K562 (cell line): ENCODE data around the gene MYL12A. TPM values are rescaled to one million over a fixed set of nuclear protein-coding genes. Genes with fewer than 3 reads are reported as not detected.

Experiments used
- CREB1 ChIP-seq, 2 experiments: sonication (generic) in 1 of 2; formaldehyde crosslinking in 1 of 2; IDR thresholded peaks; 2 replicates each; pipeline versions ENCODE4 v1.6.1 to v1.8.0; 2012 to 2022; ENCODE audit warnings: inconsistent platforms in 1 of 2, mild to moderate bottlenecking in 1 of 2, missing genetic modification reagents in 1 of 2, moderate library complexity in 1 of 2
- E2F3 ChIP-seq: fragments of 250-450 bp; sonication (Bioruptor Pico); IDR thresholded peaks from 2 replicates; pipeline ENCODE4 v1.4.0; 2020; ENCODE audit warnings: mild to moderate bottlenecking
- EGR1 ChIP-seq: fragments of 450-650 bp; conservative IDR thresholded peaks from 2 replicates; pipeline ENCODE4 v1.6.1; 2017; ENCODE audit warnings: mild to moderate bottlenecking
- FOSL1 ChIP-seq: fragments of 200-800 bp; sonication (Bioruptor generic); conservative IDR thresholded peaks from 2 replicates; pipeline ENCODE4 v1.6.1; 2016; ENCODE audit warnings: missing genetic modification characterization, missing compliant biosample characterization
- JUNB ChIP-seq: fragments of 450-650 bp; formaldehyde crosslinking; conservative IDR thresholded peaks from 2 replicates; pipeline ENCODE4 v1.4.0; 2020; ENCODE audit warnings: mild to moderate bottlenecking
- POU5F1 ChIP-seq: fragments of 150-350 bp; IDR thresholded peaks from 2 replicates; pipeline ENCODE4 v1.6.1; 2014; ENCODE audit warnings: borderline replicate concordance, low read length, low read depth, mild to moderate bottlenecking; ENCODE audit not compliant: partially characterized antibody
- RBM14 ChIP-seq: fragments of 200-400 bp; formaldehyde crosslinking; IDR thresholded peaks from 2 replicates; pipeline ENCODE4 v1.6.1; 2018; ENCODE audit warnings: low read depth, mild to moderate bottlenecking, low read length, moderate library complexity, borderline replicate concordance; ENCODE audit not compliant: insufficient read depth
- ZNF124 ChIP-seq: sonication (generic); formaldehyde crosslinking; IDR thresholded peaks from 2 replicates; pipeline ENCODE4 v1.8.1; 2022; ENCODE audit warnings: missing genetic modification reagents
- ZNF695 ChIP-seq: fragments of 450-650 bp; formaldehyde crosslinking; IDR thresholded peaks from 2 replicates; pipeline ENCODE4 v1.4.0; 2020; ENCODE audit warnings: mild to moderate bottlenecking, moderate library complexity
- polyA plus RNA-seq, 8 experiments: library from polyadenylated mRNA; depleted of rRNA in 4 of 8; stranded (reverse) in 5 of 8; unstranded in 3 of 8; fragments of >200 nt; fragmentation: Nextera tagmentation in 2 of 8; fragmentation: Illumina TruSeq in 1 of 8; extraction: Ambion mirVana in 2 of 8; extraction: Trizol in 1 of 8; gene quantifications; 2 replicates each; pipeline versions ENCODE4 v1.2.1 to v1.2.3, GENCODE V29; 2011 to 2014; ENCODE audit warnings: inconsistent platforms in 1 of 8, missing spikeins in 1 of 8
- total RNA-seq, 7 experiments: library from RNA; depleted of rRNA in 6 of 7; stranded (reverse); fragments of >200 nt in 6 of 7; fragmentation: Illumina TruSeq in 2 of 7; extraction: Trizol in 2 of 7; gene quantifications; 2 replicates each; pipeline versions ENCODE4 v1.2.1 to v1.2.3, GENCODE V29; 2011 to 2021; ENCODE audit warnings: low replicate concordance in 1 of 7
- TF ChIP-seq, protein P1 (sequence below): sonication (generic); formaldehyde crosslinking; IDR thresholded peaks from 2 replicates; pipeline ENCODE4 v1.8.0; 2022; ENCODE audit warnings: mild to moderate bottlenecking, missing genetic modification reagents
- TF ChIP-seq, protein P2 (sequence below): fragments of 250-450 bp; sonication (Bioruptor Pico); IDR thresholded peaks from 2 replicates; pipeline ENCODE4 v1.8.0; 2022; ENCODE audit warnings: inconsistent platforms
- TF ChIP-seq, protein P3 (sequence below), 2 experiments: fragments of 200-800 bp in 1 of 2; sonication (Bioruptor generic) in 1 of 2; sonication (generic) in 1 of 2; formaldehyde crosslinking in 1 of 2; IDR thresholded peaks in 1 of 2; conservative IDR thresholded peaks in 1 of 2; 2 replicates each; pipeline versions ENCODE4 v1.5.0 to v1.6.1; 2016 to 2020; ENCODE audit warnings: missing compliant biosample characterization in 1 of 2, missing genetic modification characterization in 1 of 2, missing genetic modification reagents in 1 of 2
- TF ChIP-seq, protein P4 (sequence below): sonication (generic); formaldehyde crosslinking; IDR thresholded peaks from 2 replicates; pipeline ENCODE4 v1.8.0; 2023; ENCODE audit warnings: missing genetic modification reagents, mild to moderate bottlenecking, borderline replicate concordance

MYL12A gene
- total and polyA plus RNA-seq, 9 of the 15 experiments (the other 6 are each of a cell fraction or from before 2014, with no cell fraction given), result 308 to 1,031 (median 559) TPM

DNA sequence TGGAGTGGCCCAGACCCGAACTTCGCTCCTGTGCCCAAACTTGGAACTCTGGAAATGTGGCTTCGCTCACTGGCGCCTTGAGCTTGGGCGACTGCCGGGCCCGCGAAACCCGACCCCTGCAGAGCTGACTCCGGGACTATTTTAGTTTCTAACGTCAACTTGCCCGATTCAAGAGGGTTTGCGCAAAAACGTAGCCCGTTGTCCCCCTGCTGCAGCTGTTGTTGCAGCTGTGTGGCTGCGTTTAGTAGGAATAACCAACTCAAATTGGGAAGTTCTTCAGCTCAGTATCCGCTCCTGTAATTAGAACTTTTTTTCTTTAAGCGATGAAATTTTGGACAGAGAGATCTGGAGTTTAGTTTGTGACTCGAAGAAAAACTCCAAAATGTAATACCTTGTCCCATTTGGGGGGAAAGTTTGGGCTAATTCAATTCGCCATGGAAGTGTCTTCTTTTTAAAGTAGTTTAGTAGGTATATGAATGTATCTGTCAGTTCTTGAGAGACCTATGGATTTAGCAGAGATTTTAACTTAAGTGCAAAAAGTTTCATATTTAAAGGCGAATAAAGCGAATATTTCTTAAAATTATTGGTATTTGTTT is 559 bp downstream of the MYL12A start (continued):
- TF ChIP-seq, protein P1, sequence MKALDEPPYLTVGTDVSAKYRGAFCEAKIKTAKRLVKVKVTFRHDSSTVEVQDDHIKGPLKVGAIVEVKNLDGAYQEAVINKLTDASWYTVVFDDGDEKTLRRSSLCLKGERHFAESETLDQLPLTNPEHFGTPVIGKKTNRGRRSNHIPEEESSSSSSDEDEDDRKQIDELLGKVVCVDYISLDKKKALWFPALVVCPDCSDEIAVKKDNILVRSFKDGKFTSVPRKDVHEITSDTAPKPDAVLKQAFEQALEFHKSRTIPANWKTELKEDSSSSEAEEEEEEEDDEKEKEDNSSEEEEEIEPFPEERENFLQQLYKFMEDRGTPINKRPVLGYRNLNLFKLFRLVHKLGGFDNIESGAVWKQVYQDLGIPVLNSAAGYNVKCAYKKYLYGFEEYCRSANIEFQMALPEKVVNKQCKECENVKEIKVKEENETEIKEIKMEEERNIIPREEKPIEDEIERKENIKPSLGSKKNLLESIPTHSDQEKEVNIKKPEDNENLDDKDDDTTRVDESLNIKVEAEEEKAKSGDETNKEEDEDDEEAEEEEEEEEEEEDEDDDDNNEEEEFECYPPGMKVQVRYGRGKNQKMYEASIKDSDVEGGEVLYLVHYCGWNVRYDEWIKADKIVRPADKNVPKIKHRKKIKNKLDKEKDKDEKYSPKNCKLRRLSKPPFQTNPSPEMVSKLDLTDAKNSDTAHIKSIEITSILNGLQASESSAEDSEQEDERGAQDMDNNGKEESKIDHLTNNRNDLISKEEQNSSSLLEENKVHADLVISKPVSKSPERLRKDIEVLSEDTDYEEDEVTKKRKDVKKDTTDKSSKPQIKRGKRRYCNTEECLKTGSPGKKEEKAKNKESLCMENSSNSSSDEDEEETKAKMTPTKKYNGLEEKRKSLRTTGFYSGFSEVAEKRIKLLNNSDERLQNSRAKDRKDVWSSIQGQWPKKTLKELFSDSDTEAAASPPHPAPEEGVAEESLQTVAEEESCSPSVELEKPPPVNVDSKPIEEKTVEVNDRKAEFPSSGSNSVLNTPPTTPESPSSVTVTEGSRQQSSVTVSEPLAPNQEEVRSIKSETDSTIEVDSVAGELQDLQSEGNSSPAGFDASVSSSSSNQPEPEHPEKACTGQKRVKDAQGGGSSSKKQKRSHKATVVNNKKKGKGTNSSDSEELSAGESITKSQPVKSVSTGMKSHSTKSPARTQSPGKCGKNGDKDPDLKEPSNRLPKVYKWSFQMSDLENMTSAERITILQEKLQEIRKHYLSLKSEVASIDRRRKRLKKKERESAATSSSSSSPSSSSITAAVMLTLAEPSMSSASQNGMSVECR (CRISPR knock-in tag), result no peak
- TF ChIP-seq, protein P2, sequence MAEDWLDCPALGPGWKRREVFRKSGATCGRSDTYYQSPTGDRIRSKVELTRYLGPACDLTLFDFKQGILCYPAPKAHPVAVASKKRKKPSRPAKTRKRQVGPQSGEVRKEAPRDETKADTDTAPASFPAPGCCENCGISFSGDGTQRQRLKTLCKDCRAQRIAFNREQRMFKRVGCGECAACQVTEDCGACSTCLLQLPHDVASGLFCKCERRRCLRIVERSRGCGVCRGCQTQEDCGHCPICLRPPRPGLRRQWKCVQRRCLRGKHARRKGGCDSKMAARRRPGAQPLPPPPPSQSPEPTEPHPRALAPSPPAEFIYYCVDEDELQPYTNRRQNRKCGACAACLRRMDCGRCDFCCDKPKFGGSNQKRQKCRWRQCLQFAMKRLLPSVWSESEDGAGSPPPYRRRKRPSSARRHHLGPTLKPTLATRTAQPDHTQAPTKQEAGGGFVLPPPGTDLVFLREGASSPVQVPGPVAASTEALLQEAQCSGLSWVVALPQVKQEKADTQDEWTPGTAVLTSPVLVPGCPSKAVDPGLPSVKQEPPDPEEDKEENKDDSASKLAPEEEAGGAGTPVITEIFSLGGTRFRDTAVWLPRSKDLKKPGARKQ (CRISPR knock-in tag), result no peak
- TF ChIP-seq ZNF124 (no peak), CREB1 (IDR thresholded peaks at IDR 0.05) (no peak), CREB1 (CRISPR knock-in tag; IDR thresholded peaks at IDR 0.05) (no peak), EGR1 (no peak), POU5F1 (no peak), ZNF695 (CRISPR knock-in tag) (no peak), E2F3 (CRISPR knock-in tag) (no peak), RBM14 (no peak), FOSL1 (tag) (no peak), JUNB (CRISPR knock-in tag) (no peak)
- TF ChIP-seq, protein P3, sequence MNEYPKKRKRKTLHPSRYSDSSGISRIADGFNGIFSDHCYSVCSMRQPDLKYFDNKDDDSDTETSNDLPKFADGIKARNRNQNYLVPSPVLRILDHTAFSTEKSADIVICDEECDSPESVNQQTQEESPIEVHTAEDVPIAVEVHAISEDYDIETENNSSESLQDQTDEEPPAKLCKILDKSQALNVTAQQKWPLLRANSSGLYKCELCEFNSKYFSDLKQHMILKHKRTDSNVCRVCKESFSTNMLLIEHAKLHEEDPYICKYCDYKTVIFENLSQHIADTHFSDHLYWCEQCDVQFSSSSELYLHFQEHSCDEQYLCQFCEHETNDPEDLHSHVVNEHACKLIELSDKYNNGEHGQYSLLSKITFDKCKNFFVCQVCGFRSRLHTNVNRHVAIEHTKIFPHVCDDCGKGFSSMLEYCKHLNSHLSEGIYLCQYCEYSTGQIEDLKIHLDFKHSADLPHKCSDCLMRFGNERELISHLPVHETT (CRISPR knock-in tag; conservative IDR thresholded peaks at IDR 0.05 in 1 of 2, IDR thresholded peaks at IDR 0.05 in 1 of 2), result no peak
- TF ChIP-seq, protein P4, sequence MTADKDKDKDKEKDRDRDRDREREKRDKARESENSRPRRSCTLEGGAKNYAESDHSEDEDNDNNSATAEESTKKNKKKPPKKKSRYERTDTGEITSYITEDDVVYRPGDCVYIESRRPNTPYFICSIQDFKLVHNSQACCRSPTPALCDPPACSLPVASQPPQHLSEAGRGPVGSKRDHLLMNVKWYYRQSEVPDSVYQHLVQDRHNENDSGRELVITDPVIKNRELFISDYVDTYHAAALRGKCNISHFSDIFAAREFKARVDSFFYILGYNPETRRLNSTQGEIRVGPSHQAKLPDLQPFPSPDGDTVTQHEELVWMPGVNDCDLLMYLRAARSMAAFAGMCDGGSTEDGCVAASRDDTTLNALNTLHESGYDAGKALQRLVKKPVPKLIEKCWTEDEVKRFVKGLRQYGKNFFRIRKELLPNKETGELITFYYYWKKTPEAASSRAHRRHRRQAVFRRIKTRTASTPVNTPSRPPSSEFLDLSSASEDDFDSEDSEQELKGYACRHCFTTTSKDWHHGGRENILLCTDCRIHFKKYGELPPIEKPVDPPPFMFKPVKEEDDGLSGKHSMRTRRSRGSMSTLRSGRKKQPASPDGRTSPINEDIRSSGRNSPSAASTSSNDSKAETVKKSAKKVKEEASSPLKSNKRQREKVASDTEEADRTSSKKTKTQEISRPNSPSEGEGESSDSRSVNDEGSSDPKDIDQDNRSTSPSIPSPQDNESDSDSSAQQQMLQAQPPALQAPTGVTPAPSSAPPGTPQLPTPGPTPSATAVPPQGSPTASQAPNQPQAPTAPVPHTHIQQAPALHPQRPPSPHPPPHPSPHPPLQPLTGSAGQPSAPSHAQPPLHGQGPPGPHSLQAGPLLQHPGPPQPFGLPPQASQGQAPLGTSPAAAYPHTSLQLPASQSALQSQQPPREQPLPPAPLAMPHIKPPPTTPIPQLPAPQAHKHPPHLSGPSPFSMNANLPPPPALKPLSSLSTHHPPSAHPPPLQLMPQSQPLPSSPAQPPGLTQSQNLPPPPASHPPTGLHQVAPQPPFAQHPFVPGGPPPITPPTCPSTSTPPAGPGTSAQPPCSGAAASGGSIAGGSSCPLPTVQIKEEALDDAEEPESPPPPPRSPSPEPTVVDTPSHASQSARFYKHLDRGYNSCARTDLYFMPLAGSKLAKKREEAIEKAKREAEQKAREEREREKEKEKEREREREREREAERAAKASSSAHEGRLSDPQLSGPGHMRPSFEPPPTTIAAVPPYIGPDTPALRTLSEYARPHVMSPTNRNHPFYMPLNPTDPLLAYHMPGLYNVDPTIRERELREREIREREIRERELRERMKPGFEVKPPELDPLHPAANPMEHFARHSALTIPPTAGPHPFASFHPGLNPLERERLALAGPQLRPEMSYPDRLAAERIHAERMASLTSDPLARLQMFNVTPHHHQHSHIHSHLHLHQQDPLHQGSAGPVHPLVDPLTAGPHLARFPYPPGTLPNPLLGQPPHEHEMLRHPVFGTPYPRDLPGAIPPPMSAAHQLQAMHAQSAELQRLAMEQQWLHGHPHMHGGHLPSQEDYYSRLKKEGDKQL (CRISPR knock-in tag), result no peak
